CD4-positive, alpha-beta T cell treated with Interferon gamma for 1 hour (primary cell): Measurements from ENCODE around the gene ST8SIA5.

Experiments
- DNase-seq: peaks from one replicate; pipeline ENCODE4 v3.0.0-alpha.2; 2020

Gene ST8SIA5

DNA sequence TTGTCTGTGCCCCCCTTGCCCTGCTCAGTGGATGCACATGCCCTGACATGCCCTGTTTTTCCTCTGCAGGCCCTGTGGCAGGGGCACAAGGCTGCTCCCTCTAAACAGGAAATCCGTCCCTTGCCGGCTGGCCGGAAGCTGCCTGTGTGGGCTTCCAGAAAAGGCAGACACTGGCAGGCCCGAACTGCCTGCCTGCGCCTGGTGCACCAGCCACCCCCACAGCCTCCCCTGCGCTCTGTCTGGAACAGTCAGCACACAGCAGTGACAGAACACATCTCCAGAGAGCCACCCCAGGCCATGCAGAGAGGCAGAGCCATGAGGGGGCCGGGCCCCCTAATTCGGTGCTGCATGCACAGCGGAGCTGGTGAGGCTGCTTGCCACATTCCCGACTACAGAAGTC, 133.3 kb downstream of the ST8SIA5 start:
- no peak for DNase-seq

DNA sequence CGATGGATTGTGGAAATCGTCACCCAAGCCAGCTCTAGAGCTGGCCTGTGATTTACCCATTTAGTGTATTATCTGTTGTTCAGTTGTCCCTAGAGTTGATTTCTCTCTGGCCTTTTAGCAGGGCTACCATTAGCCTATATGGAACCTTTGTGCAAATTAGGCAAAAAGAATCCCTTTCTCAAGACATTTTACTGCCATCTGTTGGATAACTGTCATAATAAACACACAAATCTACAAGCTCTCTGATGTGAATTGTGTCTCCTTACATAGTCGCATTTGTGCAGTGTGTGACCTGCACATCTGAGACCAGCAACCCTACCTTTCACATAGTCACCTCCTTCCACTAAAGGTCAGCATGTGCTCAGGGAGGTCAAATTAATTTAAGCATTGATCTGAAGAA, 133.9 kb downstream of the ST8SIA5 start:
- DNase-seq, result no peak

DNA sequence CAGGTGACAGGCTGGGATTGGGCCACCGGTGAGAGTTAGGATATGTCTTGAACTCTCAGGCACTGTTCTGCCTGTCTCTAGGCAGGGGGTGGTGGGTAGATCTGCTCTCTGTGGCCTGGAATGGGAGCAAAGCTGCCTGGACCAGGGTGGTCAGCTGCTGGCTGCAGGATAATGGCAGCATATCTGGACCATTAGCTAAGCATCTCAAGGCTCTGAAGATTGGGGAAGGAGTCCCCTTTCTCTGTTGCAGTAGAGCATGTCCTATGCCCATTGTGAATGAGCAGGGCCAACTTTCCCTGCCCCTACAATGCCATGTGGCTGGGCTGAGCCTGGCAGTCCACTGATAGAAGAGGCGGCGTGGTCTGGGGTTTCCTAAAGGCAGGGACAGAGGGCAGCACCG, 134.4 kb downstream of the ST8SIA5 start:
- no peak for DNase-seq

DNA sequence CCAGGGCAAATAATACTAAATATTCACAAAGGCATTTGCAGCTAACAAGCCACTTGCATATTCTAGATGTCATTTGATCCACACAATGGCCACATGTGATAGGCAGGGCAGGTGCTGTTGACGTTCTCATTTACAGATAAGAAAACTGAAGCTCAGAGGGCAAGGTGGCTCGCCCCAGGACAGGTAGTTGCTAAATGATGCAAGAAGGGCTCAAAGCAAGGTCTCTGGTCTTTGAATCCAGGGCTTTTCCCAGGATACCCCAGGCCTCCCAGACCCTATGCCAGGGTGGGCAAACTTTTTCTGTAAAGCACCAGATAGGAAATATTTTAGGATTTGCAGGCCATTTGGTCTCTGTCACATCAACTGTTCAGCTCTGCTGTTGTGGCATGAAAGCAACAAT, 135.0 kb downstream of the ST8SIA5 start:
- no peak for DNase-seq

DNA sequence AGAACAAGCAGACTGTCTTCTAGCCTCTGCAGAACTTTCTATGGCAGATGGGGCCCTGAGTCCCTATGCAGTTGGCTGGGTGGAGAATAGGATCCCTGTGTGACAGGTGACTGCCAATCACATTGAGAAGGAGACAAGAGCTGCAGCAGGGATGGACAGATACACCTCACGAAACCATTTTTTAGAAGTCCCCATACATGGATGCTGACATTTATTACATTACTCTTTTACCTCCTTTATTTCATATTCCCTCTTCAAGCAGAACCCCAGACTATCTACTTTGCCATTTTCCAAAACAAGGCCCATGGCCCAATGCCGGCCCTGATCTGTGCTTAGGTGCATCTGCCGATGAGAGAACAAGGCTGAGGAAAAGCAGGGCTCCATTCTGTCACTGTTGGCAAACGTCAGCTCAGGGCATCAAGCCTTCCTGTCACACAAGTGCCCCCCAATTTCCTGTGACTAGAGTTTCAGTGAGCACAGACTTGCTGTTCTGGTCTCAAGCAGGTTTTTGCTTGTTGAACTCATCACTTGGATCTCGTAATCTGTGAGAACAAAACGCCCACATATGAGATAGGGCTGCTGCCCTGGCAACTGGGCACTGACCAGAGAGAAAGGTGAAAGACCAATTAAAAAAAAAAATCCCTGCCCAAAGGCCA, 135.6 kb downstream of the ST8SIA5 start:
- DNase-seq, result no peak

DNA sequence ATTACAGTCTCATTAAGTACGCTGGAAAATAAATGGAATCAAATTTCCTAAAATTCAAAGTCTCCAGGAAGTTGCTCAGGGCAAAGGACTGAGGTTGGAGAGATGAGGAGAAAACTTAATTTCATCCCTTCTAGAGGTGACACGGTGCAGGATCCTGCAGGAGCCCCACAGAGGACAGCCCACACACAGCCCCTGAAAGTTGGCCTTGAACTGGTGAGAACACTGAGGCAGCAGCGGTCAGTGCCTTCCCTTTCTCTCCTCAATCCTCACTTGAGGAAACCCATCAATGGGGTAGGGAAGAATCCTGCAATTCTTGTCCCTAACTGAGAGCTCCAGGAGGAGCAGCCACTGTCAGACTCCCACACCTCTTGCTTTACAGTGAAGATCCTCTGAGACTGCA, 137.3 kb downstream of the ST8SIA5 start:
- DNase-seq, result no peak
